Prostate gland (tissue), 2 donors: ENCODE data around the gene HSDL1. TPM values are rescaled to one million over a fixed set of nuclear protein-coding genes. Genes with fewer than 3 reads are reported as not detected.

Experiments used
- DNase-seq: peaks from one replicate; pipeline ENCODE4 v3.0.0-alpha.2; 2019; ENCODE audit warnings: low spot score
- H3K27ac ChIP-seq, 2 donors: fragments of 200-600 bp; sonication (generic); 2 replicates each; pipeline ENCODE4 v1.5.1; 2017 to 2019
- H3K27me3 ChIP-seq: fragments of 200-600 bp; sonication (generic); replicated peaks from 2 replicates; pipeline ENCODE4 v1.5.1; 2019; ENCODE audit not compliant: insufficient read depth
- H3K36me3 ChIP-seq, 2 donors: fragments of 200-600 bp; sonication (generic); 1 replicate in 1 of 2; 2 replicates in 1 of 2; pipeline versions ENCODE4 v1.5.1 to v1.8.1; 2017 to 2019
- H3K4me1 ChIP-seq: fragments of 200-600 bp; sonication (generic); replicated peaks from 2 replicates; pipeline ENCODE4 v1.5.1; 2019
- H3K4me3 ChIP-seq, 2 donors: fragments of 200-600 bp; sonication (generic); 2 replicates each; pipeline ENCODE4 v1.5.1; 2017 to 2019
- H3K9me3 ChIP-seq: fragments of 200-600 bp; sonication (generic); 2 replicates; pipeline ENCODE4 v1.5.1; 2017
- CTCF ChIP-seq, 4 experiments: fragments of 200-600 bp in 2 of 4; fragments of 450-650 bp in 2 of 4; sonication (generic) in 2 of 4; IDR thresholded peaks; 1 replicate in 3 of 4; 2 replicates in 1 of 4; pipeline ENCODE4 v1.5.1; 2016 to 2019; ENCODE audit warnings: antibody characterized with exemption in 4 of 4, mild to moderate bottlenecking in 2 of 4, moderate library complexity in 2 of 4
- POLR2A ChIP-seq: fragments of 450-650 bp; IDR thresholded peaks from one replicate; pipeline ENCODE4 v1.6.1; 2016; ENCODE audit warnings: antibody characterized with exemption, mild to moderate bottlenecking
- POLR2AphosphoS5 ChIP-seq: sonication (generic); formaldehyde crosslinking; IDR thresholded peaks from one replicate; pipeline ENCODE4 v1.6.1; 2017; ENCODE audit warnings: antibody characterized with exemption
- whole genome bisulfite sequencing: methylation state at CpG from one replicate; pipeline ENCODE4 v1.1.5; 2018; 5-methylcytosine and 5-hydroxymethylcytosine counted together
- intact Hi-C: fragments of 100-400 bp; cut with DNase I; formaldehyde crosslinking; loops from one replicate; pipeline ENCODE4 v1.14.2; 2022
- total RNA-seq, 2 donors: library from RNA; depleted of rRNA; stranded (reverse); fragments of >200 nt; gene quantifications; one replicate each; pipeline ENCODE4 v1.1.0, GENCODE V29; 2016

HSDL1 gene
- total RNA-seq, 2 donors from 2014 or later: 12.0 to 17.3 TPM

- TF ChIP-seq POLR2A (no peak), CTCF (IDR thresholded peaks at IDR 0.05) (no peak), POLR2AphosphoS5 (no peak)
- Histone ChIP-seq H3K9me3 (no peaks in the 10 kb centered on the region), H3K4me1 (no peaks in the 10 kb centered on the region), H3K27ac (no peak overlapping the region), H3K4me3 (no peak overlapping the region), H3K36me3 (peaks cover 1 to 5% of the 10 kb centered on the region in 2 donors), H3K27me3 (no peaks in the 10 kb centered on the region)
- 87% methylated on average over 3 of the region's 3 CpGs for WGBS
- intact Hi-C loops: no loop called here
- no peak for DNase-seq
Observed at GRCh38 chr16:84074721-84075120, 70.3 kb downstream of the HSDL1 start.

Other genes starting within 250 kb of the HSDL1 start
- gene MLYCD, start 246.1 kb downstream of the HSDL1 start, total RNA-seq: 10 to 100 TPM in 1 of 2 donors, 1 to 10 TPM in 1; 6.5 to 16.7 TPM
- 1 to 10 TPM; 4.4 to 9.4 TPM for gene OSGIN1, start 191.9 kb downstream of the HSDL1 start, total RNA-seq
- gene NECAB2, start 176.9 kb downstream of the HSDL1 start, total RNA-seq: 1 to 10 TPM in 1 of 2 donors, not detected in 1; 2.8 TPM
- not detected for gene SLC38A8, start 102.4 kb downstream of the HSDL1 start, total RNA-seq
- gene MBTPS1, start 28.2 kb downstream of the HSDL1 start, total RNA-seq: 100 to 1,000 TPM in 1 of 2 donors, 10 to 100 TPM in 1; 79.0 to 133 TPM
- gene DNAAF1, start 131 bp upstream of the HSDL1 start, total RNA-seq: 1 to 10 TPM in 1 of 2 donors, under 1 TPM in 1; 0.32 to 8.2 TPM
- 10 to 100 TPM; 53.4 to 87.9 TPM for gene TAF1C, start 41.9 kb upstream of the HSDL1 start, total RNA-seq
- 10 to 100 TPM in 1 of 2 donors, under 1 TPM in 1; 0.91 to 47.7 TPM for gene ADAD2, start 46.0 kb upstream of the HSDL1 start, total RNA-seq
- gene KCNG4, start 94.8 kb upstream of the HSDL1 start, total RNA-seq: not detected
- gene WFDC1, start 149.7 kb upstream of the HSDL1 start, total RNA-seq: 10 to 100 TPM; 60.9 to 80.8 TPM
- 10 to 100 TPM; 43.7 to 56.1 TPM for gene ATP2C2, start 223.4 kb upstream of the HSDL1 start, total RNA-seq